ENCODE results near the gene PIP4K2A.

- TF ChIP-seq CTCF (IDR thresholded peaks at IDR 0.05) = no peak
- no peak for TF ChIP-seq POLR2A (IDR thresholded peaks at IDR 0.05)
Measured at GRCh38 chr10:22710139-22710745, 4.1 kb downstream of the PIP4K2A start.

All from body of pancreas (tissue), 4 donors.